Left ventricle myocardium superior (tissue), 1 donor: Measurements from ENCODE around the gene HEMGN. TPM values are rescaled to one million over a fixed set of nuclear protein-coding genes. Genes with fewer than 3 reads are reported as not detected.
A peak's percentile ranks its signal among the peaks of the same experiment; 100 is the strongest.

Experiments
- ATAC-seq: fragments of 200-7000 bp; cut with Tn5 transposase; one replicate; pipeline ENCODE4 v1.9.1; 2020; ENCODE audit warnings: mild to moderate bottlenecking, moderate library complexity
- DNase-seq: peaks from one replicate; pipeline ENCODE4 v3.0.0-alpha.2; 2020
- intact Hi-C: fragments of 100-400 bp; cut with micrococcal nuclease; formaldehyde crosslinking; loops from one replicate; pipeline ENCODE4 v1.11.0; 2022
- total RNA-seq: library from RNA; stranded (reverse); fragmentation: NEBNext Ultra II Directional; extraction: Animal tissue kit (Norgen Biotek cat#: 25700); gene quantifications from one replicate; pipeline ENCODE4 v1.2.1, GENCODE V29; 2021
- donor health status: DM: no; HTN: yes; CAD: no; lungs with severe emphysema.

Gene HEMGN
- total RNA-seq, 1 donor from 2014 or later = not detected

DNA sequence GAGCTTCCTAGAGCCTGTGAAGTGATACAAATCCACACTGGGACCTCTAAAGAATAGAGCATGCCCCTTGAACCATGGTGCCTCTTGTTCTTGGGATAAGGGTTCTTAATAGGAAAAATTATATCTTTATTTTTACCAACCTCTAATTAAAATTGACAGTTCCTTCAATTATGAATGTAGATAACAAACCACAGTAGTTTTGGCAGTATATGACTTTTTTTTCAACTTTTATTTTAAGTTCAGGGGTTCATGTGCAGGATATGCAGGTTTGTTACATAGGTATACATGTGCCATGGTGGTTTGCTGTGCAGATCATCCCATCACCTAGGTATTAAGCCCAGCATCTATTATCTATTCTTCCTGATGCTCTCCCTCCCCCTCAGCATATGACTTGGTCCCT lies 974 bp downstream of the HEMGN start:
- no peak for ATAC-seq
- intact Hi-C loops = no loop called here

DNA sequence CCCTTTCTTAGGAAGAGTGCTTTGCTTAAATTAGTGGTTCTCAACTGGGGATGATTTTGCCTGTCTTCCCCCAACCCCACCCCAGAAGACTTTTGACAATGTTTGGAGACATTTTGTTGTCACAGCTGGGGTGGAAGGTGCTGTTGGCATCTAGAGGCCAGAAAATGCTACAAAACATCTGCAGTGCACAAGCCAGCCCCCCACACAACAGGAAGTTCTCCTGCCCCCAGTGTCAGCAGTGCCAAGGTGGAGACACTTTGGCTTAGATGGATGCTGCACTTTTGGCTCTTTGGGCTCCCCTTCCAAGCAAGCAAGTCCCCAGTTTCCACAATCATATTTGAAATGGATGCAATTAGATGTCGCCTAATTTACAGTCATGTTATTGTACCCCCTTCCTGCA lies 2.7 kb downstream of the HEMGN start:
- DNase-seq (no peak), ATAC-seq (no peak)
- intact Hi-C loops = no loop called here

More for the DNA sequence above, 974 bp downstream of the HEMGN start:
- DNase-seq = no peak

DNA sequence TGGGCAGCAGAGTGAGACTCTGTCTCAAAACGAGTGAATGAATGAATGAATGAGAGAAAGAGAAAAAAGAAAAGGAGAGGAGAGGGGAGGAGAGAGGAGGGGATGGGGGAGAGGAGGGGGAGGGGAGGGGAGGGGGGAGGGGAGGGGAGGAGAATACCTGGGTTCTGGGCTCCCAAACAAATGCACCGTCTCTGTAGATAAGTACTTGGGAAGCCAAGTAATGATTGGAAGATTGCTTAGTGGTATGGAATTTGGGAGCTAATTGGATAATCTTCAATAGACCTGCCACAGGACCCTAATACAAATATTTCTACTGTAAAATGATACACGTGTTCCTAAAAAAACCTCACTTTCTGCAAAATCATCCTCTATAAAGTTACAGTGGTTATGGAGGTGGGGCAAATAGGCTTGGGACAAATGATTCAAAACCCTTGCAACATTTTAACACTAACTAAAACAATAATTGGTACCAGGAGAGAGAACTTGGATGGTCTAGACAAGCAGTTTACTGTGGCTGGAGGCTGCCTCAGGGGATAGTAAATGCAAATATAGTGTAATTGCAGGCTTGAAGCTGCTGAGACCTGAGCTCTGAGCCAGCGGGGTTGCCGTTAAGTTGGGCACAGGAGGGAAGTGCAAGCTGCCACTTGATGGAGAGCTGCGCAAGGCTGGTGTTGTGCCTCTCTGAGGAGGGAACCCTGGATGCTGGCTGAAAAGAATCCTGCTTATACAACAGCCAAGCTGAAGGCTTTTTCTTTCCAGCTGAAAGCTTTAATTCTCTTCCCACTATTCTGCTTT lies 3.5 kb downstream of the HEMGN start:
- DNase-seq = no peak
- intact Hi-C loops = no loop called here
- ATAC-seq = no peak

DNA sequence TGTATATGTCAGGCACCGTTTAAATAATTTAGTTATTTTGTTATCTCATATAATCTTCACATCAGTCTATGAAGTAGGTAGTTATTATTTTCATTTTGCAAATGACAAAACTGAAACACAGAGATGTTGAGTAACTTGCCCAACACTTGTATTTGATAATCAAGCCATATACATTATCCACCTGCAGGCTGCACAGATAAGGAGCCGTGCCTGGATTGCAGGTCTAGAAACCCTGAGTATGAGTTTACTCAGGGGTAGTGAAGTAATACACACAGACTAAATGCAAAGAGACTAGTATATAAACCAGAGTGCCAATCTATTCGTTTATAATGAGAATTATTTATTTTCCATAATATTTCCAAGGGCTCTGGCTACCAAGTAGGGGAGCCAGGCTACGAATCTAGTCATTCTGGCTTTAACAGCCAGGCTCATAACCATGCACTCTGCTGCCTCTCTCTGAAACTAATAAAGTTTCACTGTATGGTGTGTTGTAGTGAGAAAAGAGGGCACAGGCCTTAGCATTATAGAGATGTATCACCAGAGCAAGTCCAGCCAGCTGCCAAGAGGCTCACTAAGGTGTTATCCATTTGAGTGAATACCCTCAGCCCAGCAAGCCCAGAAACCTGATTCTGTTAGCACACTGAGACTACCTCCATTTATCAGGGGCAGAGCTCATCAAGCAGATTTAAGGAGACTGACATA lies 4.5 kb downstream of the HEMGN start:
- no peak for DNase-seq
- intact Hi-C loops = no loop called here
- no peak for ATAC-seq

- ATAC-seq (no peak), DNase-seq (no peak)
- intact Hi-C loops = no loop called here
These were observed 7.0 kb downstream of the HEMGN start for GRCh38 chr9:97930972-97931371.

GRCh38 chr9:97928986-97929604 lies 8.9 kb downstream of the HEMGN start:
- intact Hi-C loops = loop anchor here (10.0 kb wide), 1 partner anchor 106 kb away; no protein-coding TSS in a partner anchor
- DNase-seq (no peak), ATAC-seq (no peak)

GRCh38 chr9:97925497-97926334 lies 12.3 kb downstream of the HEMGN start:
- DNase-seq = no peak
- intact Hi-C loops = loop anchor here (10.0 kb wide), 1 partner anchor 109 kb away; no protein-coding TSS in a partner anchor
- ATAC-seq = no peak

GRCh38 chr9:97924386-97924785 lies 13.6 kb downstream of the HEMGN start:
- ATAC-seq (no peak), DNase-seq (no peak)
- intact Hi-C loops = loop anchor here (5.0 to 10.0 kb wide), 2 partner anchors 110 to 338 kb away; no protein-coding TSS in a partner anchor

GRCh38 chr9:97923529-97924108 lies 14.4 kb downstream of the HEMGN start:
- DNase-seq = peak; percentile 84
- intact Hi-C loops = loop anchor here (5.0 to 10.0 kb wide), 2 partner anchors 111 to 339 kb away; no protein-coding TSS in a partner anchor
- ATAC-seq = peak; percentile 39

GRCh38 chr9:97921959-97922724 lies 15.8 kb downstream of the HEMGN start, which contains the start of gene TRMO:
TSS of gene TRMO (minus strand) at chr9:97922500. CDS start at chr9:97922493, 7 bp downstream.
- DNase-seq = peak; percentile 99
- peak; percentile 97 for ATAC-seq
- intact Hi-C loops = loop anchor here (5.0 to 10.0 kb wide), 2 partner anchors 113 to 340 kb away; no protein-coding TSS in a partner anchor

- ATAC-seq = no peak
- intact Hi-C loops = no loop called here
- no peak for DNase-seq
These were observed 18.7 kb downstream of the HEMGN start for GRCh38 chr9:97919217-97919813.

- no peak for ATAC-seq
- intact Hi-C loops = no loop called here
- DNase-seq = no peak
These were observed 19.4 kb downstream of the HEMGN start for GRCh38 chr9:97918611-97919010.

- ATAC-seq (no peak), DNase-seq (no peak)
- intact Hi-C loops = no loop called here
These were observed 26.0 kb downstream of the HEMGN start for GRCh38 chr9:97911970-97912369.

DNA sequence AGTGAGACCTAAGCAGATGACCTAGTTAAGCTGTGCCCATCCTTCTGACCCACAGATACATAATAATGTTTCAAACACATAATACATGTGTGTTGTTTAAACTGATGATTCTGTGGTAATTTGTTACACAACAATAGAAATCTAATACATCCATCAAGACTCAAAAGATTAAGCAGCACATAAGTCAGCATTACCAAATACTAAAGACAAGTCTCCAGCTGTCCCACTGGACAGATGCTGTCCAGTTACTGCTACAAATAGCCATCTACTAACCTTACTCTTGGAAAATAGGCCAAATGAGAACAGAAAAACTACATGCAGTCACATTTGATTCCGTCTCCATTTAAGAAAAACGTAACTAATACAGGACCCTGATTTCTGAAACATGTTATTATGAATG lies 26.4 kb downstream of the HEMGN start:
- no peak for ATAC-seq
- intact Hi-C loops = no loop called here
- no peak for DNase-seq

GRCh38 chr9:97910357-97910756 lies 27.6 kb downstream of the HEMGN start:
- ATAC-seq (no peak), DNase-seq (no peak)
- intact Hi-C loops = no loop called here

DNA sequence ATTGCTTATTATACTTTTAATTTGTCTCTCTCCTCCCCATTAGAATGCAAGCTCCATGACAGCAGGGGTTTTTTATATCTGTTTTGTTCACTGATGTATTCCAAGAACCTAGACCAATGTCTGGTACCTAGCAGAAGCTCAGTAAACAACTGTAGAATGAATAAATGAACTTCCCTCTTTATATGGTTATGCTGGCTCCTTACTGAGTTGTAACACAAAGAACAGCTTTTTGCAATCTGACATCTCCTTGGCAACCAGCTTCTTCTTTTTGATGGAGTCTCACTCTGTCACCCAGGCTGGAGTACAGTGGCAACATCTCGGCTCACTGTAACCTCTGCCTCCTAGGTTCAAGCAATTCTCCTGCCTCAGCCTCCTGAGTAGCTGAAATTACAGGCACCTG lies 29.3 kb downstream of the HEMGN start:
- ATAC-seq (no peak), DNase-seq (no peak)
- intact Hi-C loops = no loop called here

- intact Hi-C loops = no loop called here
- DNase-seq = no peak
- ATAC-seq = no peak
These were observed 30.3 kb downstream of the HEMGN start for GRCh38 chr9:97907632-97908031.
